ENCODE data around the gene YPEL1. TPM values are rescaled to one million over a fixed set of nuclear protein-coding genes. Genes with fewer than 3 reads are reported as not detected.

YPEL1 gene
- total RNA-seq, 1 donor from 2014 or later: 30.5 TPM

GRCh38 chr22:21657020-21657359 lies 78.6 kb downstream of the YPEL1 start:
- H3K9me3 Mint-ChIP-seq (ENCODE audit: low read depth): no peaks in the 10 kb centered on the region
- no peak for DNase-seq (ENCODE audit: low spot score, unreplicated experiment)
- peak overlapping the region; percentile 67 for H3K4me3 Mint-ChIP-seq (ENCODE audit: low read depth)
- no peak for TF ChIP-seq CTCF (IDR thresholded peaks at IDR 0.05; ENCODE audit: unreplicated experiment)
- H3K36me3 Mint-ChIP-seq (ENCODE audit: insufficient read depth): no peaks in the 10 kb centered on the region
- H3K27ac Mint-ChIP-seq: peak overlapping the region; percentile 63
- peaks cover 11% of the 10 kb centered on the region for H3K4me1 Mint-ChIP-seq (ENCODE audit: low read depth)
- H3K27me3 Mint-ChIP-seq: no peaks in the 10 kb centered on the region

- no peak for DNase-seq (ENCODE audit: low spot score, unreplicated experiment)
- peak; percentile 10 for TF ChIP-seq CTCF (IDR thresholded peaks at IDR 0.05; ENCODE audit: unreplicated experiment)
- Mint-ChIP-seq H3K36me3 (ENCODE audit: insufficient read depth) (peaks cover 3% of the 10 kb centered on the region), H3K4me1 (ENCODE audit: low read depth) (peaks cover 20% of the 10 kb centered on the region), H3K27me3 (no peaks in the 10 kb centered on the region), H3K4me3 (ENCODE audit: low read depth) (peak overlapping the region; percentile 84), H3K9me3 (ENCODE audit: low read depth) (no peaks in the 10 kb centered on the region), H3K27ac (no peak overlapping the region)
These were observed 82.7 kb downstream of the YPEL1 start for GRCh38 chr22:21652547-21653545.

- Mint-ChIP-seq H3K27ac (peak overlapping the region; percentile 88), H3K4me1 (ENCODE audit: low read depth) (peaks cover 20% of the 10 kb centered on the region), H3K4me3 (ENCODE audit: low read depth) (peak overlapping the region; percentile 84), H3K27me3 (no peaks in the 10 kb centered on the region), H3K36me3 (ENCODE audit: insufficient read depth) (peaks cover 3% of the 10 kb centered on the region), H3K9me3 (ENCODE audit: low read depth) (no peaks in the 10 kb centered on the region)
- no peak for TF ChIP-seq CTCF (IDR thresholded peaks at IDR 0.05; ENCODE audit: unreplicated experiment)
- peak; percentile 80 for DNase-seq (ENCODE audit: low spot score, unreplicated experiment)
These were observed 83.5 kb downstream of the YPEL1 start for GRCh38 chr22:21652010-21652546.

- DNase-seq (ENCODE audit: low spot score, unreplicated experiment): no peak
- Mint-ChIP-seq H3K4me3 (ENCODE audit: low read depth) (peak overlapping the region; percentile 84), H3K9me3 (ENCODE audit: low read depth) (no peaks in the 10 kb centered on the region), H3K27ac (peak overlapping the region; percentile 88), H3K27me3 (no peaks in the 10 kb centered on the region), H3K36me3 (ENCODE audit: insufficient read depth) (peaks cover 6% of the 10 kb centered on the region), H3K4me1 (ENCODE audit: low read depth) (peaks cover 16% of the 10 kb centered on the region)
- TF ChIP-seq CTCF (IDR thresholded peaks at IDR 0.05; ENCODE audit: unreplicated experiment): no peak
These were observed 84.0 kb downstream of the YPEL1 start for GRCh38 chr22:21651521-21652009.

GRCh38 chr22:21650823-21651520 lies 84.6 kb downstream of the YPEL1 start:
- H3K4me3 Mint-ChIP-seq (ENCODE audit: low read depth): peak overlapping the region; percentile 84

More at GRCh38 chr22:21650823-21651520, 84.6 kb downstream of the YPEL1 start:
- TF ChIP-seq CTCF (IDR thresholded peaks at IDR 0.05; ENCODE audit: unreplicated experiment): no peak
- Mint-ChIP-seq H3K36me3 (ENCODE audit: insufficient read depth) (peaks cover 6% of the 10 kb centered on the region), H3K9me3 (ENCODE audit: low read depth) (no peaks in the 10 kb centered on the region), H3K4me1 (ENCODE audit: low read depth) (peaks cover 14% of the 10 kb centered on the region), H3K27me3 (no peaks in the 10 kb centered on the region), H3K27ac (peak overlapping the region; percentile 88)
- DNase-seq (ENCODE audit: low spot score, unreplicated experiment): no peak

Data from progenitor cell of endocrine pancreas (in vitro differentiated cells).